Central memory CD4-positive, alpha-beta T cell (primary cell): Measurements from ENCODE around the gene FAM50A.
A peak's percentile ranks its signal among the peaks of the same experiment; 100 is the strongest.

Experiments
- DNase-seq: peaks from one replicate; pipeline ENCODE4 v3.0.0; 2022

The FAM50A gene

GRCh38 chrX:154440623-154441357 is 3.2 kb upstream of the FAM50A start:
- no peak for DNase-seq

GRCh38 chrX:154441564-154441963 is 2.4 kb upstream of the FAM50A start:
- peak; percentile 26 for DNase-seq

- DNase-seq: no peak
These were observed 1.8 kb upstream of the FAM50A start for GRCh38 chrX:154441984-154442707.

- no peak for DNase-seq
These were observed 446 bp upstream of the FAM50A start for GRCh38 chrX:154443479-154443910.

GRCh38 chrX:154444755-154445246 is 860 bp downstream of the FAM50A start:
- no peak for DNase-seq

- no peak for DNase-seq
These were observed 1.8 kb downstream of the FAM50A start for GRCh38 chrX:154445776-154446175.

- DNase-seq: no peak
These were observed 2.5 kb downstream of the FAM50A start for GRCh38 chrX:154446430-154446829.

GRCh38 chrX:154448484-154448883 is 4.5 kb downstream of the FAM50A start:
- DNase-seq: no peak

GRCh38 chrX:154449618-154450017 is 5.7 kb downstream of the FAM50A start:
- DNase-seq: no peak

- no peak for DNase-seq
These were observed 6.4 kb downstream of the FAM50A start for GRCh38 chrX:154450312-154450711.

GRCh38 chrX:154452823-154453222 is 8.9 kb downstream of the FAM50A start:
- DNase-seq: no peak

- peak; percentile 67 for DNase-seq
These were observed 13.7 kb downstream of the FAM50A start for GRCh38 chrX:154457491-154458115.

- peak; percentile 62 for DNase-seq
These were observed 14.4 kb downstream of the FAM50A start, which contains the start of gene PLXNA3 for GRCh38 chrX:154458116-154458953. Gene PLXNA3, plus strand, starts transcription at chrX:154458281. Its CDS starts 1,903 bp downstream, at chrX:154460184.

GRCh38 chrX:154458954-154459778 is 15.2 kb downstream of the FAM50A start:
- DNase-seq: no peak

GRCh38 chrX:154459832-154460231 is 15.9 kb downstream of the FAM50A start:
- DNase-seq: no peak

GRCh38 chrX:154460326-154460725 is 16.4 kb downstream of the FAM50A start:
- DNase-seq: no peak

GRCh38 chrX:154462396-154462795 is 18.5 kb downstream of the FAM50A start:
- DNase-seq: no peak

GRCh38 chrX:154463611-154464220 is 19.8 kb downstream of the FAM50A start:
- no peak for DNase-seq

- no peak for DNase-seq
These were observed 20.9 kb downstream of the FAM50A start for GRCh38 chrX:154464806-154465365.

- DNase-seq: no peak
These were observed 21.7 kb downstream of the FAM50A start for GRCh38 chrX:154465601-154466000.

GRCh38 chrX:154466036-154466435 is 22.1 kb downstream of the FAM50A start:
- no peak for DNase-seq
